GM23338 (cell line): ENCODE data around the gene COL20A1.

Experiments
- CTCF ChIP-seq, 2 experiments: fragments of 200-600 bp in 1 of 2; sonication (generic) in 1 of 2; conservative IDR thresholded peaks; 2 replicates each; pipeline versions ENCODE4 v1.5.1 to v1.6.1; 2016 to 2017; ENCODE audit warnings: antibody characterized with exemption in 2 of 2, low read depth in 2 of 2, mild to moderate bottlenecking in 2 of 2, moderate library complexity in 1 of 2
- ETS1 ChIP-seq: IDR thresholded peaks from 2 replicates; pipeline ENCODE4 v1.6.1; 2016; ENCODE audit warnings: antibody characterized with exemption
- EZH2 ChIP-seq: fragments of 200-600 bp; sonication (generic); IDR thresholded peaks from one replicate; pipeline ENCODE4 v1.8.0; 2017; ENCODE audit warnings: antibody characterized with exemption, mild to moderate bottlenecking, low read depth; ENCODE audit not compliant: unreplicated experiment
- JUNB ChIP-seq: IDR thresholded peaks from one replicate; pipeline ENCODE4 v1.6.1; 2016; ENCODE audit warnings: antibody characterized with exemption; ENCODE audit not compliant: unreplicated experiment
- POLR2AphosphoS5 ChIP-seq: IDR thresholded peaks from 2 replicates; pipeline ENCODE4 v1.6.1; 2016; ENCODE audit warnings: antibody characterized with exemption, low read depth

GRCh38 chr20:63306673-63307537 lies 13.9 kb downstream of the COL20A1 start:
- TF ChIP-seq CTCF (conservative IDR thresholded peaks at IDR 0.05; ENCODE audit: low read depth in 2 of 2) (no peak), JUNB (no peak), ETS1 (no peak), EZH2 (no peak), POLR2AphosphoS5 (no peak)
